IMR-90 (cell line): Measurements from ENCODE around the gene CHPF. TPM values are rescaled to one million over a fixed set of nuclear protein-coding genes. Genes with fewer than 3 reads are reported as not detected.

Experiments
- ATAC-seq: fragments of 200-7000 bp; cut with Tn5 transposase; 2 replicates; pipeline ENCODE4 v1.9.1; 2020; ENCODE audit warnings: low read depth, mild to moderate bottlenecking, moderate library complexity
- BruUV-seq: library from RNA; stranded (reverse); fragments of 400-500 nt; replicated peaks from 2 replicates; lab custom pipeline; 2021; lab: Mats Ljungman, UMichigan
- CTCF ChIA-PET: fragments of 300-600 bp; formaldehyde crosslinking; extraction: SDS; loops from one replicate; lab custom pipeline; 2021; ENCODE audit warnings: antibody characterized with exemption; lab: Yijun Ruan, JAX
- POLR2A ChIA-PET: fragments of 300-600 bp; sonication (Branson Sonifier 250); formaldehyde crosslinking; loops from one replicate; lab custom pipeline; 2022; ENCODE audit warnings: antibody characterized with exemption; ENCODE audit not compliant: unreplicated experiment; lab: Charles Lee
- DNase-seq: peaks from one replicate; pipeline ENCODE4 v3.0.0; 2013
- H2AFZ ChIP-seq: replicated peaks from 2 replicates; pipeline ENCODE3; 2013; ENCODE audit warnings: low read length, mild to moderate bottlenecking; ENCODE audit not compliant: poor library complexity
- H2AK5ac ChIP-seq: 2 replicates; pipeline ENCODE4 v1.6.1; 2013; ENCODE audit warnings: low read depth, low read length, inconsistent platforms
- H2AK9ac ChIP-seq: replicated peaks from 2 replicates; pipeline ENCODE3; 2013; ENCODE audit warnings: mild to moderate bottlenecking, low read depth, low read length, moderate library complexity; ENCODE audit not compliant: poor library complexity
- H2BK120ac ChIP-seq: 2 replicates; pipeline ENCODE4 v1.6.1; 2013; ENCODE audit warnings: low read depth, low read length, inconsistent platforms
- H2BK15ac ChIP-seq: 3 replicates; pipeline ENCODE4 v1.6.1; 2013; ENCODE audit warnings: low read depth, low read length, inconsistent platforms
- H2BK20ac ChIP-seq: 2 replicates; pipeline ENCODE4 v1.6.1; 2013; ENCODE audit warnings: low read depth, mild to moderate bottlenecking, inconsistent platforms, low read length, moderate library complexity
- H2BK5ac ChIP-seq: 2 replicates; pipeline ENCODE4 v1.6.1; 2013; ENCODE audit warnings: mild to moderate bottlenecking, low read depth, low read length, inconsistent platforms; ENCODE audit not compliant: poor library complexity, severe bottlenecking
- H3K14ac ChIP-seq: replicated peaks from 2 replicates; pipeline ENCODE4 v1.6.1; 2013; ENCODE audit warnings: low read depth, low read length, inconsistent platforms
- H3K18ac ChIP-seq: 2 replicates; pipeline ENCODE4 v1.6.1; 2013; ENCODE audit warnings: low read depth, low read length, control low read depth
- H3K23ac ChIP-seq: 2 replicates; pipeline ENCODE4 v1.6.1; 2013; ENCODE audit warnings: low read depth, low read length, inconsistent platforms
- H3K27ac ChIP-seq: 2 replicates; pipeline ENCODE4 v1.5.1; 2013; ENCODE audit warnings: mild to moderate bottlenecking, control low read depth, low read length; ENCODE audit not compliant: insufficient read depth
- H3K27me3 ChIP-seq: 2 replicates; pipeline ENCODE4 v1.6.1; 2013; ENCODE audit warnings: low read length; ENCODE audit not compliant: control insufficient read depth, insufficient read depth
- H3K36me3 ChIP-seq: 2 replicates; pipeline ENCODE4 v1.6.1; 2013; ENCODE audit warnings: low read length, mixed read lengths; ENCODE audit not compliant: control insufficient read depth, insufficient read depth
- H3K4ac ChIP-seq: 2 replicates; pipeline ENCODE4 v1.6.1; 2013; ENCODE audit warnings: low read depth, low read length, inconsistent platforms
- H3K4me1 ChIP-seq: 2 replicates; pipeline ENCODE4 v1.6.1; 2013; ENCODE audit warnings: low read length, mixed read lengths; ENCODE audit not compliant: control insufficient read depth, insufficient read depth
- H3K4me2 ChIP-seq: 2 replicates; pipeline ENCODE4 v1.6.1; 2013; ENCODE audit warnings: low read depth, mild to moderate bottlenecking, control low read depth, low read length, moderate library complexity
- H3K4me3 ChIP-seq: 2 replicates; pipeline ENCODE4 v1.5.1; 2013; ENCODE audit warnings: low read depth, mild to moderate bottlenecking, control low read depth, low read length, moderate library complexity; ENCODE audit not compliant: insufficient read depth
- H3K56ac ChIP-seq: 2 replicates; pipeline ENCODE4 v1.6.1; 2013; ENCODE audit warnings: low read length, inconsistent platforms; ENCODE audit not compliant: insufficient read depth; ENCODE audit errors: extremely low read depth
- H3K79me1 ChIP-seq, 2 experiments: 2 replicates each; pipeline ENCODE4 v1.6.1; 2013; ENCODE audit warnings: low read length in 2 of 2, inconsistent platforms in 1 of 2, low read depth in 1 of 2
- H3K9ac ChIP-seq: 2 replicates; pipeline ENCODE4 v1.6.1; 2013; ENCODE audit warnings: low read depth, low read length, control low read depth
- H3K9me1 ChIP-seq: 2 replicates; pipeline ENCODE4 v1.6.1; 2013; ENCODE audit warnings: low read length, inconsistent platforms; ENCODE audit not compliant: insufficient read depth
- H3K9me3 ChIP-seq: 2 replicates; pipeline ENCODE4 v1.6.1; 2013; ENCODE audit warnings: low read length; ENCODE audit not compliant: control insufficient read depth, insufficient read depth
- H4K20me1 ChIP-seq: 2 replicates; pipeline ENCODE4 v1.6.1; 2013; ENCODE audit warnings: low read length, inconsistent platforms; ENCODE audit not compliant: insufficient read depth
- H4K5ac ChIP-seq: 2 replicates; pipeline ENCODE4 v1.6.1; 2013; ENCODE audit warnings: mild to moderate bottlenecking, low read depth, low read length, control low read depth
- H4K8ac ChIP-seq, 2 experiments: 2 replicates each; pipeline ENCODE4 v1.6.1; 2013; ENCODE audit warnings: low read depth in 2 of 2, low read length in 2 of 2, control low read depth in 1 of 2, inconsistent platforms in 1 of 2
- H4K91ac ChIP-seq: 2 replicates; pipeline ENCODE4 v1.6.1; 2013; ENCODE audit warnings: low read depth, low read length, inconsistent platforms; ENCODE audit not compliant: insufficient read depth
- BHLHE40 ChIP-seq: fragments of 150-350 bp; IDR thresholded peaks from 2 replicates; pipeline ENCODE4 v1.6.1; 2016; ENCODE audit warnings: mild to moderate bottlenecking, low read depth, low read length
- CHD1 ChIP-seq: IDR thresholded peaks from 2 replicates; pipeline ENCODE4 v1.6.1; 2012; ENCODE audit warnings: low read depth, low read length, improper control_type of control experiment
- MAFK ChIP-seq: IDR thresholded peaks from 2 replicates; pipeline ENCODE4 v1.6.1; 2012; ENCODE audit warnings: low read depth, low read length, improper control_type of control experiment
- POLR2A ChIP-seq: IDR thresholded peaks from 2 replicates; pipeline ENCODE4 v1.6.1; 2012; ENCODE audit warnings: mild to moderate bottlenecking, low read depth, low read length
- RAD21 ChIP-seq: IDR thresholded peaks from 2 replicates; pipeline ENCODE4 v1.6.1; 2012; ENCODE audit warnings: low read length, improper control_type of control experiment
- RFX5 ChIP-seq: IDR thresholded peaks from 2 replicates; pipeline ENCODE4 v1.8.0; 2012; ENCODE audit warnings: low read depth, mild to moderate bottlenecking, low read length, moderate library complexity
- SMC3 ChIP-seq: fragments of 150-350 bp; IDR thresholded peaks from 2 replicates; pipeline ENCODE4 v1.6.1; 2016; ENCODE audit warnings: low read depth, mild to moderate bottlenecking, antibody characterized with exemption, low read length, moderate library complexity
- WGBS, 2 experiments: methylation state at CpG; one replicate each; pipeline versions ENCODE4 v1.1.5 to v1.1.7; 2013; ENCODE audit warnings: missing lambda C conversion rate in 2 of 2; ENCODE audit not compliant: insufficient read length in 1 of 2; ENCODE audit errors: extremely low coverage in 2 of 2; 5-methylcytosine and 5-hydroxymethylcytosine counted together
- dilution Hi-C: fragments of 300-500 bp; cut with HindIII; formaldehyde crosslinking; loops from one replicate; pipeline ENCODE4 v1.14.3; 2018; ENCODE audit warnings: low sequenced_read_pairs; ENCODE audit not compliant: unreplicated experiment
- in situ Hi-C: fragments of 300-500 bp; cut with MboI; formaldehyde crosslinking; loops from 3 replicates; pipeline ENCODE4 v1.14.3; 2019; ENCODE audit warnings: low sequenced_read_pairs, inconsistent platforms, mixed read lengths
- intact Hi-C: fragments of 100-400 bp; cut with micrococcal nuclease; formaldehyde crosslinking; loops from 2 replicates; pipeline ENCODE4 v1.10.0; 2022
- polyA plus RNA-seq, 3 experiments: library from polyadenylated mRNA; depleted of rRNA; stranded (reverse); fragments of >200 nt; gene quantifications; 2 replicates each; pipeline ENCODE4 v1.2.3, GENCODE V29; 2012; ENCODE audit warnings: low replicate concordance in 1 of 3
- total RNA-seq: library from RNA; depleted of rRNA; stranded (reverse); fragments of >200 nt; gene quantifications from 2 replicates; pipeline ENCODE4 v1.2.3, GENCODE V29; 2012
- TF ChIP-seq, protein P1 (sequence below): fragments of 150-350 bp; IDR thresholded peaks from 2 replicates; pipeline ENCODE4 v1.6.1; 2017; ENCODE audit warnings: mild to moderate bottlenecking, antibody characterized with exemption, low read length, low read depth
- TF ChIP-seq, protein P2 (sequence below): conservative IDR thresholded peaks from 2 replicates; pipeline ENCODE4 v1.5.1; 2012; ENCODE audit warnings: mild to moderate bottlenecking, low read depth, low read length, improper control_type of control experiment
- TF ChIP-seq, protein P3 (sequence below): fragments of 150-350 bp; IDR thresholded peaks from 2 replicates; pipeline ENCODE4 v1.6.1; 2016; ENCODE audit warnings: low read depth, mild to moderate bottlenecking, low read length, moderate library complexity, borderline replicate concordance

CHPF gene
- total and polyA plus RNA-seq, 2 of the 4 experiments (the other 2 are of a cell fraction), result 24.0 to 115 TPM

DNA sequence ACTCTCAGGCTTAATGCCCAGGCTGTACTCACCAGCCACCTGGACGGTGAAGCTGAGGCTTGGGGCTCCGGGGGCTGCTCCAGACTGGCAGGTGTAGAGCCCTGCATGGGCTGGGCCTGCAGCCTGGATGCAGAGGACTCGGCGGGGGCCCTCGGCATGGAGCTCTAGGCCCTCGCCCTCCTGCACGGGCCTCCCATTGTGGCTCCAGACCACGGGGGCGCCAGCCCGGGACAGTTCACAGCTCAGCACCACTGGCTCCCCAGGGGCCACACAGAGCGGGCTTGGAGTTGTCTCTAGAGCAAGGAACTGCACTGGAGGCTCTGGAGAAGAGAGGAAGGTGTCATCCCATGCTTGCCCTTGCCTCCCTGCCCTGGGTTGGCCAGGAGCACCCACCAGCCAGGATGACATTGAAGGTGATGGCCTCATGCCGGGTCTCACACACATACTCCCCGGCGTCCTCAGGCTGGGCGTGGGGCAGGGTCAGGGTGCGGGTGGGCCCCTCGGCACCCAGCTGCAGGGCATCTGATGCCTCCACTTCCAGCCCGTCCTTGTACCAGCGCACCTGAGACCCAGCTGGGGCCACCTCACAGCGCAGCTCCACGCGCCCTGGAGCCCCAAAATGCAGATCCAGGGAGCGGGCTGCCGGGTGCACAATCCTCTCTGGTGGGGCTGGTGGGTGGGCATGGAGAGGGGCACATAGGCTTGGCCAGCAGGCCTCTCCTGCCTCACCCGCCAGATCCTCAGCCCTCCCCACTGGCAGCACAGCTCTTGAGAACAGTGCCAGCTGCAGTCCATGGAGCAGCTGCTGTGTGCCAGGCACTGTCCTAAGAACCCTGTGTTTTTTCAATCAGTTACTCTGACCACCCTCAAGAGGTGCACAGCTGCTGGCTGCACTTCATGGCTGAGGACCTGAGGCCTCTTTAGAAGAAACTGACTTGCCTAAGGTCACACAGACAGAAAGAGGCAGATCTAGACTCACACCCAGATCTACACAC is 14.5 kb upstream of the CHPF start:
- H3K56ac ChIP-seq, result no peak overlapping the region
- H4K20me1 ChIP-seq, result peaks cover 3% of the 10 kb centered on the region; the same call in 1 of the 2 replicates
- H2AFZ ChIP-seq, result no peak overlapping the region
- H3K4me1 ChIP-seq, result peaks cover 2% of the 10 kb centered on the region; the same call in 1 of the 2 replicates
- no peaks in the 10 kb centered on the region for H3K27me3 ChIP-seq
- no peak overlapping the region for H2AK5ac ChIP-seq
- no TSS peak for BruUV-seq
- H3K9ac ChIP-seq, result no peak overlapping the region
- H3K27ac ChIP-seq, result no peak overlapping the region
- no peak for DNase-seq
- no peak overlapping the region for H3K14ac ChIP-seq
- H2AK9ac ChIP-seq, result no peak overlapping the region
- dilution Hi-C loops (no loop called here), intact Hi-C loops (no loop called here), in situ Hi-C loops (no loop called here)
- no peak overlapping the region for H3K4me2 ChIP-seq
- no peak overlapping the region for H3K4ac ChIP-seq
- CTCF ChIA-PET, result no interaction called here
- WGBS, 2 experiments, result 81% methylated on average over 15 of the region's 25 CpGs; no CpG with 5 or more reads in 1 of the 2 experiments
- H3K9me1 ChIP-seq, result no peaks in the 10 kb centered on the region
- no peak for ATAC-seq
- peaks cover 2% of the 10 kb centered on the region; the same call in 1 of the 2 replicates for H3K36me3 ChIP-seq
- no peaks in the 10 kb centered on the region for H3K9me3 ChIP-seq
- H2BK120ac ChIP-seq, result no peak overlapping the region
- H2BK15ac ChIP-seq, result no peak overlapping the region
- no peak overlapping the region for H3K18ac ChIP-seq
- H3K23ac ChIP-seq, result no peak overlapping the region
- H4K8ac ChIP-seq, result no peak overlapping the region
- no peak overlapping the region for H4K5ac ChIP-seq
- H3K4me3 ChIP-seq, result no peak overlapping the region
- H2BK5ac ChIP-seq, result no peak overlapping the region
- no peaks in the 10 kb centered on the region for H3K79me1 ChIP-seq
- no peak overlapping the region for H4K91ac ChIP-seq
- POLR2A ChIA-PET, result interaction anchor here (1.1 kb wide), 1 partner anchor 13 kb away, joined by 6 read pairs; the partner anchor contains the start of gene OBSL1
- H2BK20ac ChIP-seq, result no peak overlapping the region
- TF ChIP-seq, protein P1, sequence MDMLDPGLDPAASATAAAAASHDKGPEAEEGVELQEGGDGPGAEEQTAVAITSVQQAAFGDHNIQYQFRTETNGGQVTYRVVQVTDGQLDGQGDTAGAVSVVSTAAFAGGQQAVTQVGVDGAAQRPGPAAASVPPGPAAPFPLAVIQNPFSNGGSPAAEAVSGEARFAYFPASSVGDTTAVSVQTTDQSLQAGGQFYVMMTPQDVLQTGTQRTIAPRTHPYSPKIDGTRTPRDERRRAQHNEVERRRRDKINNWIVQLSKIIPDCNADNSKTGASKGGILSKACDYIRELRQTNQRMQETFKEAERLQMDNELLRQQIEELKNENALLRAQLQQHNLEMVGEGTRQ, result no peak
- TF ChIP-seq RAD21 (no peak), POLR2A (no peak), RFX5 (no peak), MAFK (no peak), SMC3 (no peak), BHLHE40 (no peak), CHD1 (no peak)
- TF ChIP-seq, protein P2, sequence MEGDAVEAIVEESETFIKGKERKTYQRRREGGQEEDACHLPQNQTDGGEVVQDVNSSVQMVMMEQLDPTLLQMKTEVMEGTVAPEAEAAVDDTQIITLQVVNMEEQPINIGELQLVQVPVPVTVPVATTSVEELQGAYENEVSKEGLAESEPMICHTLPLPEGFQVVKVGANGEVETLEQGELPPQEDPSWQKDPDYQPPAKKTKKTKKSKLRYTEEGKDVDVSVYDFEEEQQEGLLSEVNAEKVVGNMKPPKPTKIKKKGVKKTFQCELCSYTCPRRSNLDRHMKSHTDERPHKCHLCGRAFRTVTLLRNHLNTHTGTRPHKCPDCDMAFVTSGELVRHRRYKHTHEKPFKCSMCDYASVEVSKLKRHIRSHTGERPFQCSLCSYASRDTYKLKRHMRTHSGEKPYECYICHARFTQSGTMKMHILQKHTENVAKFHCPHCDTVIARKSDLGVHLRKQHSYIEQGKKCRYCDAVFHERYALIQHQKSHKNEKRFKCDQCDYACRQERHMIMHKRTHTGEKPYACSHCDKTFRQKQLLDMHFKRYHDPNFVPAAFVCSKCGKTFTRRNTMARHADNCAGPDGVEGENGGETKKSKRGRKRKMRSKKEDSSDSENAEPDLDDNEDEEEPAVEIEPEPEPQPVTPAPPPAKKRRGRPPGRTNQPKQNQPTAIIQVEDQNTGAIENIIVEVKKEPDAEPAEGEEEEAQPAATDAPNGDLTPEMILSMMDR, result no peak
- TF ChIP-seq, protein P3, sequence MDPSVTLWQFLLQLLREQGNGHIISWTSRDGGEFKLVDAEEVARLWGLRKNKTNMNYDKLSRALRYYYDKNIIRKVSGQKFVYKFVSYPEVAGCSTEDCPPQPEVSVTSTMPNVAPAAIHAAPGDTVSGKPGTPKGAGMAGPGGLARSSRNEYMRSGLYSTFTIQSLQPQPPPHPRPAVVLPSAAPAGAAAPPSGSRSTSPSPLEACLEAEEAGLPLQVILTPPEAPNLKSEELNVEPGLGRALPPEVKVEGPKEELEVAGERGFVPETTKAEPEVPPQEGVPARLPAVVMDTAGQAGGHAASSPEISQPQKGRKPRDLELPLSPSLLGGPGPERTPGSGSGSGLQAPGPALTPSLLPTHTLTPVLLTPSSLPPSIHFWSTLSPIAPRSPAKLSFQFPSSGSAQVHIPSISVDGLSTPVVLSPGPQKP, result no peak
